Stomach (tissue), 4 donors: ENCODE results near the gene ARHGEF37.

Source experiments
- EP300 ChIP-seq: sonication (generic); formaldehyde crosslinking; IDR thresholded peaks from one replicate; pipeline ENCODE4 v1.6.1; 2017; ENCODE audit warnings: antibody characterized with exemption
- POLR2A ChIP-seq, 4 donors: fragments of 450-650 bp; IDR thresholded peaks; one replicate each; pipeline ENCODE4 v1.6.1; 2016; ENCODE audit warnings: antibody characterized with exemption in 4 of 4, control low read depth in 2 of 4, mild to moderate bottlenecking in 1 of 4, moderate library complexity in 1 of 4
- POLR2AphosphoS5 ChIP-seq, 3 donors: sonication (generic); formaldehyde crosslinking; IDR thresholded peaks; one replicate each; pipeline ENCODE4 v1.6.1; 2016; ENCODE audit warnings: antibody characterized with exemption in 3 of 3
- TF ChIP-seq, protein P1 (sequence below), 7 experiments: fragments of 450-650 bp in 4 of 7; fragments of 200-600 bp in 3 of 7; sonication (generic) in 3 of 7; IDR thresholded peaks; one replicate each; pipeline ENCODE4 v1.5.1; 2016 to 2019; ENCODE audit warnings: antibody characterized with exemption in 7 of 7, control low read depth in 2 of 7, mild to moderate bottlenecking in 1 of 7

DNA sequence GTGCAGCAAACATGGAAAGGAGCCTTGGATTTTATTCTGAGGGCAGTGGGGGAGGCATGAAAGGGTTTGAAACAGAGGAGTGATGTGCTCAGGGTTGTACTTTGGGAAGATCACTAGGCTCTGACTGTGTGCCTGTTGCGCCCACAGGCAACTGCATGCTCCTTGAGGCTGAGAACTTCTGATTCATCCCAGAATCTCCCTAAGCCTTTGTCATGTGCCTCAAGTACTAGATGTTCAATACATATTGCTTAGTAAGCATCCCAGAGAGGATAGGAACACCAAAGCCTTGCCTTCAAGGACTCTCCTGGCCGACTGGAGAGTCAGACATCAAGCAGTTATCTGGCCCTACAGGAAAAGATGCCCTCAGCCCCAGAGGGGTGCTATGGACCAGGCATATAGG is 54.1 kb downstream of the ARHGEF37 start:
- TF ChIP-seq, protein P1, sequence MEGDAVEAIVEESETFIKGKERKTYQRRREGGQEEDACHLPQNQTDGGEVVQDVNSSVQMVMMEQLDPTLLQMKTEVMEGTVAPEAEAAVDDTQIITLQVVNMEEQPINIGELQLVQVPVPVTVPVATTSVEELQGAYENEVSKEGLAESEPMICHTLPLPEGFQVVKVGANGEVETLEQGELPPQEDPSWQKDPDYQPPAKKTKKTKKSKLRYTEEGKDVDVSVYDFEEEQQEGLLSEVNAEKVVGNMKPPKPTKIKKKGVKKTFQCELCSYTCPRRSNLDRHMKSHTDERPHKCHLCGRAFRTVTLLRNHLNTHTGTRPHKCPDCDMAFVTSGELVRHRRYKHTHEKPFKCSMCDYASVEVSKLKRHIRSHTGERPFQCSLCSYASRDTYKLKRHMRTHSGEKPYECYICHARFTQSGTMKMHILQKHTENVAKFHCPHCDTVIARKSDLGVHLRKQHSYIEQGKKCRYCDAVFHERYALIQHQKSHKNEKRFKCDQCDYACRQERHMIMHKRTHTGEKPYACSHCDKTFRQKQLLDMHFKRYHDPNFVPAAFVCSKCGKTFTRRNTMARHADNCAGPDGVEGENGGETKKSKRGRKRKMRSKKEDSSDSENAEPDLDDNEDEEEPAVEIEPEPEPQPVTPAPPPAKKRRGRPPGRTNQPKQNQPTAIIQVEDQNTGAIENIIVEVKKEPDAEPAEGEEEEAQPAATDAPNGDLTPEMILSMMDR (IDR thresholded peaks at IDR 0.05): no peak
- TF ChIP-seq EP300: no peak
- no peak for TF ChIP-seq POLR2AphosphoS5 (IDR thresholded peaks at IDR 0.05)
- no peak for TF ChIP-seq POLR2A (IDR thresholded peaks at IDR 0.05)
